GM12878 (cell line): ENCODE data around the gene RAB6B. TPM values are rescaled to one million over a fixed set of nuclear protein-coding genes. Genes with fewer than 3 reads are reported as not detected.

Experiments
- ATAC-seq: fragments of 200-7000 bp; cut with Tn5 transposase; 3 replicates; pipeline ENCODE4 v1.9.1; 2020; ENCODE audit warnings: mild to moderate bottlenecking, moderate library complexity
- BruUV-seq: library from RNA; stranded (reverse); fragments of 400-500 nt; replicated peaks from 2 replicates; lab custom pipeline; 2021; lab: Mats Ljungman, UMichigan
- CTCF ChIA-PET: fragments of 300-600 bp; sonication (Branson Sonifier 250); formaldehyde crosslinking; extraction: SDS; loops from one replicate; lab custom pipeline; 2021; ENCODE audit warnings: inconsistent platforms; lab: Yijun Ruan, JAX
- POLR2A ChIA-PET: fragments of 350-600 bp; formaldehyde crosslinking; extraction: SDS; loops from one replicate; lab custom pipeline; 2021; ENCODE audit warnings: inconsistent platforms; lab: Charles Lee
- RAD21 ChIA-PET: fragments of 300-600 bp; sonication (Branson Sonifier 250); formaldehyde crosslinking; loops from one replicate; lab custom pipeline; 2023; ENCODE audit warnings: antibody characterized with exemption; ENCODE audit not compliant: unreplicated experiment; lab: Charles Lee
- SMC1A ChIA-PET: fragments of 300-600 bp; sonication (Branson Sonifier 250); formaldehyde crosslinking; loops from one replicate; lab custom pipeline; 2023; ENCODE audit not compliant: unreplicated experiment, uncharacterized antibody; lab: Charles Lee
- DNase-seq: peaks from one replicate; pipeline ENCODE4 v3.0.0-alpha.2; 2011; ENCODE audit warnings: low read depth, low spot score
- FAIRE-seq: peaks from 3 replicates; lab custom pipeline; 2011; peaks lifted over from hg19 to GRCh38; lab: Jason Lieb, UNC
- H2AFZ ChIP-seq: 2 replicates; pipeline ENCODE4 v1.6.0; 2011; ENCODE audit warnings: low read depth, low read length, control low read depth; ENCODE audit not compliant: control insufficient read depth
- H3K27ac ChIP-seq: 2 replicates; pipeline ENCODE4 v1.5.1; 2011; ENCODE audit warnings: control low read depth; ENCODE audit not compliant: control insufficient read depth, insufficient read depth
- H3K27me3 ChIP-seq, 2 experiments: replicated peaks in 1 of 2; 2 replicates each; pipeline versions ENCODE4 v1.6.0 to v1.6.1; 2011; ENCODE audit warnings: low read length in 1 of 2; ENCODE audit not compliant: control insufficient read depth in 2 of 2, insufficient read depth in 2 of 2
- H3K36me3 ChIP-seq, 2 experiments: 2 replicates each; pipeline ENCODE4 v1.5.1; 2011; ENCODE audit warnings: low read length in 1 of 2; ENCODE audit not compliant: control insufficient read depth in 2 of 2, insufficient read depth in 2 of 2
- H3K4me1 ChIP-seq: 2 replicates; pipeline ENCODE4 v1.6.1; 2011; ENCODE audit warnings: mild to moderate bottlenecking, low read length, moderate library complexity, mixed read lengths; ENCODE audit not compliant: control insufficient read depth, insufficient read depth
- H3K4me2 ChIP-seq: 2 replicates; pipeline ENCODE4 v1.6.0; 2011; ENCODE audit warnings: control low read depth; ENCODE audit not compliant: control insufficient read depth, insufficient read depth
- H3K4me3 ChIP-seq: fragments of 200-600 bp; sonication (generic); 2 replicates; pipeline ENCODE4 v1.5.1; 2016
- H3K79me2 ChIP-seq: 2 replicates; pipeline ENCODE4 v1.6.0; 2011; ENCODE audit warnings: low read length; ENCODE audit not compliant: control insufficient read depth, insufficient read depth
- H3K9ac ChIP-seq: 2 replicates; pipeline ENCODE4 v1.8.0; 2011; ENCODE audit warnings: low read length, control low read depth, mixed read lengths; ENCODE audit not compliant: control insufficient read depth, insufficient read depth
- H3K9me3 ChIP-seq: replicated peaks from 3 replicates; pipeline ENCODE4 v1.5.1; 2011; ENCODE audit warnings: mild to moderate bottlenecking, low read length; ENCODE audit not compliant: control insufficient read depth, insufficient read depth
- H4K20me1 ChIP-seq: 2 replicates; pipeline ENCODE4 v1.6.0; 2011; ENCODE audit not compliant: control insufficient read depth, insufficient read depth
- ATF3 ChIP-seq: IDR thresholded peaks from 2 replicates; pipeline ENCODE4 v1.6.1; 2011; ENCODE audit warnings: low read depth, mild to moderate bottlenecking, low read length, moderate library complexity, borderline replicate concordance; ENCODE audit errors: extremely low read depth
- BMI1 ChIP-seq: fragments of 450-650 bp; IDR thresholded peaks from 2 replicates; pipeline ENCODE4 v1.6.1; 2016; ENCODE audit warnings: mild to moderate bottlenecking, moderate library complexity, borderline replicate concordance
- CEBPB ChIP-seq, 2 experiments: fragments of 150-350 bp in 1 of 2; IDR thresholded peaks; 2 replicates each; pipeline ENCODE4 v1.6.1; 2012 to 2014; ENCODE audit warnings: low read depth in 2 of 2, low read length in 2 of 2, borderline replicate concordance in 1 of 2, inconsistent platforms in 1 of 2
- E4F1 ChIP-seq: fragments of 450-650 bp; IDR thresholded peaks from 2 replicates; pipeline ENCODE4 v1.6.1; 2018; ENCODE audit warnings: borderline replicate concordance, mild to moderate bottlenecking; ENCODE audit not compliant: partially characterized antibody
- ETV6 ChIP-seq, 2 experiments: fragments of 450-650 bp in 1 of 2; IDR thresholded peaks in 1 of 2; conservative IDR thresholded peaks in 1 of 2; 2 replicates each; pipeline ENCODE4 v1.6.1; 2014; ENCODE audit warnings: antibody characterized with exemption in 1 of 2, borderline replicate concordance in 1 of 2, low read depth in 1 of 2, mild to moderate bottlenecking in 1 of 2, moderate library complexity in 1 of 2
- MAX ChIP-seq: IDR thresholded peaks from 2 replicates; pipeline ENCODE4 v1.6.1; 2012; ENCODE audit warnings: low read depth, low read length, improper control_type of control experiment
- POU2F2 ChIP-seq: IDR thresholded peaks from 3 replicates; pipeline ENCODE4 v1.6.1; 2011; ENCODE audit warnings: low read depth, mild to moderate bottlenecking, low read length, borderline replicate concordance
- RCOR1 ChIP-seq: conservative IDR thresholded peaks from 2 replicates; pipeline ENCODE4 v1.6.1; 2012; ENCODE audit warnings: low read depth, low read length, improper control_type of control experiment
- RFX5 ChIP-seq: IDR thresholded peaks from 2 replicates; pipeline ENCODE4 v1.6.1; 2011; ENCODE audit warnings: low read depth, low read length, improper control_type of control experiment
- SRF ChIP-seq, 2 experiments: IDR thresholded peaks; 2 replicates each; pipeline ENCODE4 v1.6.1; 2011; ENCODE audit warnings: low read depth in 2 of 2, low read length in 2 of 2, mild to moderate bottlenecking in 1 of 2, moderate library complexity in 1 of 2
- TAF1 ChIP-seq: IDR thresholded peaks from 2 replicates; pipeline ENCODE4 v1.6.1; 2011; ENCODE audit warnings: mild to moderate bottlenecking, low read depth, low read length, borderline replicate concordance
- TCF12 ChIP-seq: IDR thresholded peaks from 2 replicates; pipeline ENCODE4 v1.6.1; 2011; ENCODE audit warnings: low read depth, mild to moderate bottlenecking, low read length
- YY1 ChIP-seq: IDR thresholded peaks from 2 replicates; pipeline ENCODE4 v1.6.1; 2011; ENCODE audit warnings: low read depth, mild to moderate bottlenecking, low read length
- ZNF24 ChIP-seq: fragments of 450-650 bp; IDR thresholded peaks from 2 replicates; pipeline ENCODE4 v1.6.1; 2017; ENCODE audit warnings: antibody characterized with exemption, mild to moderate bottlenecking
- ZNF274 ChIP-seq: IDR thresholded peaks from one replicate; pipeline ENCODE4 v1.8.0; 2011; ENCODE audit not compliant: insufficient read length, insufficient read depth
- WGBS: methylation state at CpG from one replicate; pipeline ENCODE4 v1.1.6; 2016; ENCODE audit warnings: low lambda C conversion rate; ENCODE audit not compliant: insufficient replicate concordance, insufficient coverage; ENCODE audit errors: missing lambda C conversion rate; 5-methylcytosine and 5-hydroxymethylcytosine counted together
- in situ Hi-C: fragments of 300-500 bp; cut with MboI; formaldehyde crosslinking; loops from 9 replicates; pipeline ENCODE4 v1.14.3; 2018; ENCODE audit warnings: mixed read lengths
- intact Hi-C: fragments of 100-400 bp; cut with micrococcal nuclease; formaldehyde crosslinking; loops from one replicate; pipeline ENCODE4 v1.14.2; 2022; ENCODE audit not compliant: unreplicated experiment
- polyA plus RNA-seq, 11 experiments: library from polyadenylated mRNA; depleted of rRNA in 4 of 11; unstranded in 6 of 11; stranded (reverse) in 5 of 11; fragments of >200 nt; fragmentation: Nextera tagmentation in 4 of 11; fragmentation: Illumina TruSeq in 1 of 11; extraction: Ambion mirVana in 4 of 11; extraction: Trizol in 1 of 11; gene quantifications; 1 replicate in 1 of 11; 2 replicates in 10 of 11; pipeline versions ENCODE4 v1.2.1 to v1.2.3, GENCODE V29; 2011 to 2016; ENCODE audit warnings: inconsistent platforms in 2 of 11, missing spikeins in 2 of 11, low read depth in 1 of 11
- total RNA-seq, 4 experiments: library from RNA; depleted of rRNA in 3 of 4; stranded (reverse); fragments of >200 nt in 3 of 4; fragmentation: Illumina TruSeq in 1 of 4; extraction: Trizol in 1 of 4; gene quantifications; 2 replicates each; pipeline versions ENCODE4 v1.2.1 to v1.2.3, GENCODE V29; 2013 to 2021

The RAB6B gene
- total and polyA plus RNA-seq, 10 of the 15 experiments (the other 5 are each of a cell fraction or from before 2014, with no cell fraction given) = 0.01 to 0.16 (median 0.04) TPM; not detected in 5

GRCh38 chr3:133835961-133836360 is 59.7 kb downstream of the RAB6B start:
- Histone ChIP-seq H3K9ac (no peak overlapping the region), H4K20me1 (no peaks in the 10 kb centered on the region), H3K36me3 (no peaks in the 10 kb centered on the region), H3K4me3 (no peak overlapping the region), H3K4me2 (no peak overlapping the region), H3K9me3 (no peaks in the 10 kb centered on the region), H2AFZ (no peak overlapping the region), H3K27ac (no peak overlapping the region), H3K27me3 (peaks cover 0 to 3% of the 10 kb centered on the region in 2 experiments; a peak in 1 of 4 replicates), H3K4me1 (no peaks in the 10 kb centered on the region), H3K79me2 (no peaks in the 10 kb centered on the region)
- TF ChIP-seq BMI1 (no peak), RFX5 (no peak), ZNF274 (no peak), ETV6 (conservative IDR thresholded peaks at IDR 0.05 in 1 of 2, IDR thresholded peaks at IDR 0.05 in 1 of 2; ENCODE audit: borderline replicate concordance in 1 of 2, low read depth in 1 of 2) (no peak), YY1 (no peak), TCF12 (no peak), MAX (no peak)
- POLR2A ChIA-PET = no interaction called here
- FAIRE-seq (no peak), DNase-seq (no peak), ATAC-seq (no peak)
- intact Hi-C loops (no loop called here), in situ Hi-C loops (no loop called here)
- no TSS peak for BruUV-seq
- 31% methylated on average over 4 of the region's 4 CpGs for WGBS
- RAD21 ChIA-PET = no interaction called here
- CTCF ChIA-PET = no interaction called here
- SMC1A ChIA-PET = no interaction called here

GRCh38 chr3:133835418-133835743 is 60.3 kb downstream of the RAB6B start:
- no peaks in the 10 kb centered on the region for H3K9me3 ChIP-seq
- SMC1A ChIA-PET = no interaction called here
- FAIRE-seq = no peak
- no peak for DNase-seq
- H3K27me3 ChIP-seq = peaks cover 0 to 3% of the 10 kb centered on the region in 2 experiments; a peak in 1 of 4 replicates
- BruUV-seq = no TSS peak
- 41% methylated on average over 3 of the region's 3 CpGs for WGBS
- no peak overlapping the region for H3K27ac ChIP-seq
- no peaks in the 10 kb centered on the region for H3K36me3 ChIP-seq
- no peak overlapping the region for H2AFZ ChIP-seq
- no peaks in the 10 kb centered on the region for H4K20me1 ChIP-seq
- POLR2A ChIA-PET = no interaction called here
- H3K4me2 ChIP-seq = no peak overlapping the region
- in situ Hi-C loops = no loop called here
- ATAC-seq = no peak
- RAD21 ChIA-PET = no interaction called here
- CTCF ChIA-PET = no interaction called here
- H3K79me2 ChIP-seq = no peaks in the 10 kb centered on the region
- H3K4me3 ChIP-seq = no peak overlapping the region
- no peak overlapping the region for H3K9ac ChIP-seq
- no peaks in the 10 kb centered on the region for H3K4me1 ChIP-seq
- intact Hi-C loops = no loop called here
- TF ChIP-seq ATF3 (no peak), SRF (IDR thresholded peaks at IDR 0.05; ENCODE audit: low read depth in 2 of 2, low read length in 2 of 2) (no peak), TAF1 (no peak), POU2F2 (no peak), ZNF24 (no peak), ZNF274 (no peak), CEBPB (IDR thresholded peaks at IDR 0.05; ENCODE audit: borderline replicate concordance in 1 of 2, low read depth in 2 of 2, low read length in 2 of 2) (no peak), E4F1 (no peak), RCOR1 (no peak)
